ENCODE measurements around the gene TMEM123.

Gene TMEM123

GRCh38 chr11:102389253-102389652 lies 63.3 kb downstream of the TMEM123 start:
- no peak overlapping the region for H3K27ac ChIP-seq (ENCODE audit: low read depth, low read length)
- no peak overlapping the region for H3K4me3 ChIP-seq (ENCODE audit: low read depth in 1 of 2, low read length in 2 of 2)
- H3K9me3 ChIP-seq (ENCODE audit: control insufficient read depth in 1 of 2, low read length in 2 of 2): no peaks in the 10 kb centered on the region
- H3K36me3 ChIP-seq (ENCODE audit: control insufficient read depth in 1 of 2, insufficient read depth in 2 of 2, low read length in 2 of 2): peaks cover 26 to 36% of the 10 kb centered on the region in 2 donors
- H3K27me3 ChIP-seq (ENCODE audit: control insufficient read depth in 1 of 2, insufficient read depth in 2 of 2, low read length in 2 of 2): no peaks in the 10 kb centered on the region
- no peak overlapping the region for H3K9ac ChIP-seq (ENCODE audit: low read depth in 1 of 2, low read length in 2 of 2)
- no peaks in the 10 kb centered on the region for H3K4me1 ChIP-seq (ENCODE audit: control insufficient read depth in 1 of 2, insufficient read depth in 2 of 2, low read length in 2 of 2)

- Histone ChIP-seq H3K9ac (ENCODE audit: low read depth in 1 of 2, low read length in 2 of 2) (no peak overlapping the region), H3K27me3 (ENCODE audit: control insufficient read depth in 1 of 2, insufficient read depth in 2 of 2, low read length in 2 of 2) (no peaks in the 10 kb centered on the region), H3K4me1 (ENCODE audit: control insufficient read depth in 1 of 2, insufficient read depth in 2 of 2, low read length in 2 of 2) (no peaks in the 10 kb centered on the region), H3K27ac (ENCODE audit: low read depth, low read length) (no peak overlapping the region), H3K4me3 (ENCODE audit: low read depth in 1 of 2, low read length in 2 of 2) (no peak overlapping the region), H3K36me3 (ENCODE audit: control insufficient read depth in 1 of 2, insufficient read depth in 2 of 2, low read length in 2 of 2) (peaks cover 19 to 28% of the 10 kb centered on the region in 2 donors), H3K9me3 (ENCODE audit: control insufficient read depth in 1 of 2, low read length in 2 of 2) (no peaks in the 10 kb centered on the region)
These were observed 65.4 kb downstream of the TMEM123 start for GRCh38 chr11:102387043-102387781.

- peaks cover 14 to 27% of the 10 kb centered on the region in 2 donors for H3K36me3 ChIP-seq (ENCODE audit: control insufficient read depth in 1 of 2, insufficient read depth in 2 of 2, low read length in 2 of 2)
- no peak overlapping the region for H3K9ac ChIP-seq (ENCODE audit: low read depth in 1 of 2, low read length in 2 of 2)
- no peak overlapping the region for H3K4me3 ChIP-seq (ENCODE audit: low read depth in 1 of 2, low read length in 2 of 2)
- H3K9me3 ChIP-seq (ENCODE audit: control insufficient read depth in 1 of 2, low read length in 2 of 2): no peaks in the 10 kb centered on the region
- no peaks in the 10 kb centered on the region for H3K27me3 ChIP-seq (ENCODE audit: control insufficient read depth in 1 of 2, insufficient read depth in 2 of 2, low read length in 2 of 2)
- H3K27ac ChIP-seq (ENCODE audit: low read depth, low read length): no peak overlapping the region
- no peaks in the 10 kb centered on the region for H3K4me1 ChIP-seq (ENCODE audit: control insufficient read depth in 1 of 2, insufficient read depth in 2 of 2, low read length in 2 of 2)
These were observed 66.3 kb downstream of the TMEM123 start for GRCh38 chr11:102386136-102386734.

GRCh38 chr11:102385085-102386007 lies 67.2 kb downstream of the TMEM123 start:
- Histone ChIP-seq H3K4me1 (ENCODE audit: control insufficient read depth in 1 of 2, insufficient read depth in 2 of 2, low read length in 2 of 2) (no peaks in the 10 kb centered on the region), H3K4me3 (ENCODE audit: low read depth in 1 of 2, low read length in 2 of 2) (no peak overlapping the region), H3K9me3 (ENCODE audit: control insufficient read depth in 1 of 2, low read length in 2 of 2) (no peaks in the 10 kb centered on the region), H3K36me3 (ENCODE audit: control insufficient read depth in 1 of 2, insufficient read depth in 2 of 2, low read length in 2 of 2) (peaks cover 13 to 27% of the 10 kb centered on the region in 2 donors), H3K9ac (ENCODE audit: low read depth in 1 of 2, low read length in 2 of 2) (no peak overlapping the region), H3K27me3 (ENCODE audit: control insufficient read depth in 1 of 2, insufficient read depth in 2 of 2, low read length in 2 of 2) (no peaks in the 10 kb centered on the region), H3K27ac (ENCODE audit: low read depth, low read length) (no peak overlapping the region)

GRCh38 chr11:102384419-102385079 lies 68.0 kb downstream of the TMEM123 start:
- no peaks in the 10 kb centered on the region for H3K9me3 ChIP-seq (ENCODE audit: control insufficient read depth in 1 of 2, low read length in 2 of 2)
- no peaks in the 10 kb centered on the region for H3K27me3 ChIP-seq (ENCODE audit: control insufficient read depth in 1 of 2, insufficient read depth in 2 of 2, low read length in 2 of 2)
- H3K36me3 ChIP-seq (ENCODE audit: control insufficient read depth in 1 of 2, insufficient read depth in 2 of 2, low read length in 2 of 2): peaks cover 18 to 35% of the 10 kb centered on the region in 2 donors
- H3K4me1 ChIP-seq (ENCODE audit: control insufficient read depth in 1 of 2, insufficient read depth in 2 of 2, low read length in 2 of 2): no peaks in the 10 kb centered on the region
- H3K9ac ChIP-seq (ENCODE audit: low read depth in 1 of 2, low read length in 2 of 2): no peak overlapping the region
- H3K4me3 ChIP-seq (ENCODE audit: low read depth in 1 of 2, low read length in 2 of 2): no peak overlapping the region
- no peak overlapping the region for H3K27ac ChIP-seq (ENCODE audit: low read depth, low read length)

GRCh38 chr11:102383839-102384238 lies 68.7 kb downstream of the TMEM123 start:
- Histone ChIP-seq H3K4me1 (ENCODE audit: control insufficient read depth in 1 of 2, insufficient read depth in 2 of 2, low read length in 2 of 2) (no peaks in the 10 kb centered on the region), H3K36me3 (ENCODE audit: control insufficient read depth in 1 of 2, insufficient read depth in 2 of 2, low read length in 2 of 2) (peaks cover 15 to 36% of the 10 kb centered on the region in 2 donors), H3K27ac (ENCODE audit: low read depth, low read length) (no peak overlapping the region), H3K27me3 (ENCODE audit: control insufficient read depth in 1 of 2, insufficient read depth in 2 of 2, low read length in 2 of 2) (no peaks in the 10 kb centered on the region), H3K4me3 (ENCODE audit: low read depth in 1 of 2, low read length in 2 of 2) (no peak overlapping the region), H3K9me3 (ENCODE audit: control insufficient read depth in 1 of 2, low read length in 2 of 2) (no peaks in the 10 kb centered on the region), H3K9ac (ENCODE audit: low read depth in 1 of 2, low read length in 2 of 2) (no peak overlapping the region)

GRCh38 chr11:102382384-102382783 lies 70.2 kb downstream of the TMEM123 start:
- H3K4me3 ChIP-seq (ENCODE audit: low read depth in 1 of 2, low read length in 2 of 2): no peak overlapping the region
- H3K4me1 ChIP-seq (ENCODE audit: control insufficient read depth in 1 of 2, insufficient read depth in 2 of 2, low read length in 2 of 2): no peaks in the 10 kb centered on the region
- peaks cover 11 to 38% of the 10 kb centered on the region in 2 donors for H3K36me3 ChIP-seq (ENCODE audit: control insufficient read depth in 1 of 2, insufficient read depth in 2 of 2, low read length in 2 of 2)
- no peaks in the 10 kb centered on the region for H3K27me3 ChIP-seq (ENCODE audit: control insufficient read depth in 1 of 2, insufficient read depth in 2 of 2, low read length in 2 of 2)
- no peak overlapping the region for H3K9ac ChIP-seq (ENCODE audit: low read depth in 1 of 2, low read length in 2 of 2)
- H3K27ac ChIP-seq (ENCODE audit: low read depth, low read length): no peak overlapping the region
- H3K9me3 ChIP-seq (ENCODE audit: control insufficient read depth in 1 of 2, low read length in 2 of 2): no peaks in the 10 kb centered on the region

GRCh38 chr11:102378818-102379217 lies 73.7 kb downstream of the TMEM123 start:
- no peak overlapping the region for H3K9ac ChIP-seq (ENCODE audit: low read depth in 1 of 2, low read length in 2 of 2)
- peaks cover 14 to 37% of the 10 kb centered on the region in 2 donors for H3K36me3 ChIP-seq (ENCODE audit: control insufficient read depth in 1 of 2, insufficient read depth in 2 of 2, low read length in 2 of 2)
- H3K9me3 ChIP-seq (ENCODE audit: control insufficient read depth in 1 of 2, low read length in 2 of 2): no peaks in the 10 kb centered on the region
- H3K4me3 ChIP-seq (ENCODE audit: low read depth in 1 of 2, low read length in 2 of 2): no peak overlapping the region
- H3K4me1 ChIP-seq (ENCODE audit: control insufficient read depth in 1 of 2, insufficient read depth in 2 of 2, low read length in 2 of 2): no peaks in the 10 kb centered on the region
- H3K27ac ChIP-seq (ENCODE audit: low read depth, low read length): no peak overlapping the region
- H3K27me3 ChIP-seq (ENCODE audit: control insufficient read depth in 1 of 2, insufficient read depth in 2 of 2, low read length in 2 of 2): no peaks in the 10 kb centered on the region

- no peaks in the 10 kb centered on the region for H3K27me3 ChIP-seq (ENCODE audit: control insufficient read depth in 1 of 2, insufficient read depth in 2 of 2, low read length in 2 of 2)
- H3K27ac ChIP-seq (ENCODE audit: low read depth, low read length): no peak overlapping the region
- H3K36me3 ChIP-seq (ENCODE audit: control insufficient read depth in 1 of 2, insufficient read depth in 2 of 2, low read length in 2 of 2): peaks cover 14 to 37% of the 10 kb centered on the region in 2 donors
- no peaks in the 10 kb centered on the region for H3K4me1 ChIP-seq (ENCODE audit: control insufficient read depth in 1 of 2, insufficient read depth in 2 of 2, low read length in 2 of 2)
- H3K9ac ChIP-seq (ENCODE audit: low read depth in 1 of 2, low read length in 2 of 2): no peak overlapping the region
- H3K9me3 ChIP-seq (ENCODE audit: control insufficient read depth in 1 of 2, low read length in 2 of 2): no peaks in the 10 kb centered on the region
- H3K4me3 ChIP-seq (ENCODE audit: low read depth in 1 of 2, low read length in 2 of 2): no peak overlapping the region
These were observed 74.7 kb downstream of the TMEM123 start for GRCh38 chr11:102377891-102378290.
